ENCODE results near the gene TMEM183A. TPM values are rescaled to one million over a fixed set of nuclear protein-coding genes. Genes with fewer than 3 reads are reported as not detected.

Gene TMEM183A
- total RNA-seq, 1 experiment from 2014 or later: 104 TPM

DNA sequence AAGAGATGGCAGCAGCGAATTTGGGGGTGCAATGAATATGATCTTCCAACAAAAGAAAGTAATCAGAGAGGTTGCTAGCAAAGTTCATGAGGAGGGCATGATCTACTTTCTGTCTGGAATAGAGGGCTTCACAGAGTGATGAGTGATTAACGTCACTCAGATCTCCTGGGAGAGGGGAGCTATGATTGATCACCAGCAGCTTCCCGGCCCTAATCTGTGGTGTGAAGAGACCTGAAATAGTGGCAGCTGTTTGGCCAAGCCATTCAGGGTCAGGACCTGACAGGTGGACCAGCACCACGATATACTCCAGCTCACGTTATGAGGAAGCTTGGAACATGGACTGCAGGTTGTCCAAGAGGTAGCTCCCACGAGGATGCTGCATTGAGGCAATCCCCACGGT, 19.9 kb upstream of the TMEM183A start:
- Mint-ChIP-seq H3K4me1 (ENCODE audit: insufficient read depth, unreplicated experiment) (no peaks in the 10 kb centered on the region), H3K4me3 (ENCODE audit: unreplicated experiment) (no peak overlapping the region), H3K27me3 (ENCODE audit: insufficient read depth, unreplicated experiment) (peaks cover 29% of the 10 kb centered on the region), H3K36me3 (ENCODE audit: insufficient read depth, unreplicated experiment) (no peaks in the 10 kb centered on the region), H3K27ac (ENCODE audit: low read depth, unreplicated experiment) (no peak overlapping the region), H3K9me3 (ENCODE audit: unreplicated experiment) (peaks cover 8% of the 10 kb centered on the region)
- TF ChIP-seq, protein P1, sequence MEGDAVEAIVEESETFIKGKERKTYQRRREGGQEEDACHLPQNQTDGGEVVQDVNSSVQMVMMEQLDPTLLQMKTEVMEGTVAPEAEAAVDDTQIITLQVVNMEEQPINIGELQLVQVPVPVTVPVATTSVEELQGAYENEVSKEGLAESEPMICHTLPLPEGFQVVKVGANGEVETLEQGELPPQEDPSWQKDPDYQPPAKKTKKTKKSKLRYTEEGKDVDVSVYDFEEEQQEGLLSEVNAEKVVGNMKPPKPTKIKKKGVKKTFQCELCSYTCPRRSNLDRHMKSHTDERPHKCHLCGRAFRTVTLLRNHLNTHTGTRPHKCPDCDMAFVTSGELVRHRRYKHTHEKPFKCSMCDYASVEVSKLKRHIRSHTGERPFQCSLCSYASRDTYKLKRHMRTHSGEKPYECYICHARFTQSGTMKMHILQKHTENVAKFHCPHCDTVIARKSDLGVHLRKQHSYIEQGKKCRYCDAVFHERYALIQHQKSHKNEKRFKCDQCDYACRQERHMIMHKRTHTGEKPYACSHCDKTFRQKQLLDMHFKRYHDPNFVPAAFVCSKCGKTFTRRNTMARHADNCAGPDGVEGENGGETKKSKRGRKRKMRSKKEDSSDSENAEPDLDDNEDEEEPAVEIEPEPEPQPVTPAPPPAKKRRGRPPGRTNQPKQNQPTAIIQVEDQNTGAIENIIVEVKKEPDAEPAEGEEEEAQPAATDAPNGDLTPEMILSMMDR (IDR thresholded peaks at IDR 0.05; ENCODE audit: unreplicated experiment): no peak
- no peak for DNase-seq (ENCODE audit: unreplicated experiment)
- ChIA-PET CTCF (interaction anchor here (0.6 to 6.6 kb wide), 5 partner anchors 10 to 216 kb away, joined by 3 to 52 read pairs (median 4); no protein-coding TSS in a partner anchor), POLR2A (interaction anchor here (1.0 to 1.6 kb wide), 3 partner anchors 10 to 21 kb away, joined by 4 to 6 read pairs (median 4); no protein-coding TSS in a partner anchor)
- no TSS peak for BruUV-seq (replicated peaks)
- intact Hi-C loops (cut with micrococcal nuclease): no loop called here

DNA sequence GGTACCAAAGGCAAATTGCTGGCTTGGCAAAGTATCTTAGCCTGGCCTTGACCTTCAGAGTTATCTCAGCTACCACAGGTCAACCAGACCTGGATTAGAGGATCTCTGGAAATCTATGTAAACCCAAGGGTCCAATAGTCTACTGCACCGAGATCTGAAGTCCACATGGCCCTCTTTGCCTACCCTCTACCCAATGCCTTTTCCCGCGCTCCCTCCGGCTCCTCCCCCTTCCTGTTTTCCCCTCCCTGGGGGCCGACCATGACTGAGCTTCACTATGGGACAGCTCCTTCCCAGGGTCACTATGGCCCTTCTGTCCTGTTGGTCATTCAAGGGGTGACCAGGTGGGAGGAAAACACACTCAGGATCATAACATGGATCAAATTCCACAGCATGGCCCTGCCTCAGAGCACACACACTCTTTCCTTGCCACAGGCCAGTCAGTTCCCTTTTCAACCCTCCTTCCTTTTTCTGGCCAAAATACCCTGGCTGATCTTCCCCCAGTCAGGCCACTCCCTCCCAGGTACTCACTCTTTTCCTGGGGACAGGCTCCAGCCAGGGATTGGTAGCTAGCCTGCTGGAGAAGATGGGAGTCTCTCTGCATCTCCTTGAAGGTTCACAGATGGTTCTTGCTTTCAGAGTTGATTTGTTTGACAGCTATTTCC, 19.1 kb upstream of the TMEM183A start:
- peaks cover 37% of the 10 kb centered on the region for H3K27me3 Mint-ChIP-seq (ENCODE audit: insufficient read depth, unreplicated experiment)
- intact Hi-C loops (cut with micrococcal nuclease): no loop called here
- no peaks in the 10 kb centered on the region for H3K4me1 Mint-ChIP-seq (ENCODE audit: insufficient read depth, unreplicated experiment)
- H3K36me3 Mint-ChIP-seq (ENCODE audit: insufficient read depth, unreplicated experiment): no peaks in the 10 kb centered on the region
- no peak overlapping the region for H3K27ac Mint-ChIP-seq (ENCODE audit: low read depth, unreplicated experiment)
- peaks cover 9% of the 10 kb centered on the region for H3K9me3 Mint-ChIP-seq (ENCODE audit: unreplicated experiment)
- no peak for DNase-seq (ENCODE audit: unreplicated experiment)
- no TSS peak for BruUV-seq (replicated peaks)
- no peak overlapping the region for H3K4me3 Mint-ChIP-seq (ENCODE audit: unreplicated experiment)
- TF ChIP-seq, protein P1 (IDR thresholded peaks at IDR 0.05; ENCODE audit: unreplicated experiment): no peak
- CTCF ChIA-PET: interaction anchor here (0.6 to 6.6 kb wide), 6 partner anchors 11 to 269 kb away, joined by 3 to 52 read pairs (median 4); no protein-coding TSS in a partner anchor
- POLR2A ChIA-PET: interaction anchor here (1.0 to 2.0 kb wide), 6 partner anchors 9 to 21 kb away, joined by 3 to 7 read pairs (median 4); partner anchors contain the start of gene TMEM183A

DNA sequence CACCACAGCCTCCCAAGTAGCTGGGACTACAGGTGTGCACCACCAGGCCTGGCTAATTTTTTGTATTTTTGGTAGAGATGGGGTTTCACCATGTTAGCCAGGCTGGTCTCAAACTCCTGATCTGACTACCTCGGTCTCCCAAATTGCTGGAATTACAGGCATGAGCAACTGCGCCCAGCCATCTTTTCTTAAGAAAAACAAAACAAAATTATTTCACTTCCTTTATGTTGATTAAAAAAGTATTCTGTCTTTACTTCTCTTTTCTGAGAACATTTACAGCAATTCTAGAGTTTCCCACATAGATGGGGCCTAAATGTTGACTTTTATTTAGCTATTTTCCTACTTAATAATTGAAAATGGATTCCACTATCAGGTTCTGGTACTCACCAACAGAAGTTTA, 17.3 kb upstream of the TMEM183A start:
- intact Hi-C loops (cut with micrococcal nuclease): no loop called here
- Mint-ChIP-seq H3K27me3 (ENCODE audit: insufficient read depth, unreplicated experiment) (peaks cover 52% of the 10 kb centered on the region), H3K4me1 (ENCODE audit: insufficient read depth, unreplicated experiment) (peaks cover 5% of the 10 kb centered on the region), H3K27ac (ENCODE audit: low read depth, unreplicated experiment) (no peak overlapping the region), H3K9me3 (ENCODE audit: unreplicated experiment) (peaks cover 9% of the 10 kb centered on the region), H3K36me3 (ENCODE audit: insufficient read depth, unreplicated experiment) (no peaks in the 10 kb centered on the region), H3K4me3 (ENCODE audit: unreplicated experiment) (no peak overlapping the region)
- TF ChIP-seq, protein P1 (IDR thresholded peaks at IDR 0.05; ENCODE audit: unreplicated experiment): no peak
- no TSS peak for BruUV-seq (replicated peaks)
- POLR2A ChIA-PET: interaction anchor here (0.6 to 1.9 kb wide), 4 partner anchors 9 to 55 kb away, joined by 3 to 6 read pairs (median 4); no protein-coding TSS in a partner anchor
- DNase-seq (ENCODE audit: unreplicated experiment): no peak
- CTCF ChIA-PET: interaction anchor here (0.8 to 6.6 kb wide), 4 partner anchors 10 to 227 kb away, joined by 3 to 52 read pairs (median 4); no protein-coding TSS in a partner anchor

DNA sequence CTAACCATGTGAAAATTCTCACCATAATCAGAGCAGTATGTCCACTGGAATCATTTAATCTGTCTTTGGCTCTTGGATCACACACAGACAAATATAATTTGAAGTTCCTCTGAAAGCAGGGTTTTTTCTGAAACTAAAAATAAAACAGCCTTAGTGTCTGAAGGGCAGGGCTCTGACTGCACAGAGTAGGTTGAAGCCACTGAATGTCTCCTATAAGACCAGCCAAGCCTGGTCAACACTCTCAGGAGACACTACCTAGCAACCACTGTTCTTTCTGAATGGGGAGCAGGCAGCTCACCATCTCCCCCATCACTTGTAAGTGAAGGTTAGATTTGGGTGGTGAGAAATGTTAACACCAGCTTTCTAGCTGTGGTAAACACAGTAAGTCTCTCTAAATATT, 16.1 kb upstream of the TMEM183A start:
- no TSS peak for BruUV-seq (replicated peaks)
- H3K4me1 Mint-ChIP-seq (ENCODE audit: insufficient read depth, unreplicated experiment): peaks cover 9% of the 10 kb centered on the region
- ChIA-PET CTCF (interaction anchor here (0.6 to 6.6 kb wide), 8 partner anchors 8 to 272 kb away, joined by 3 to 52 read pairs (median 4); partner anchors contain the start of gene KLHL12), POLR2A (interaction anchor here (0.7 to 1.3 kb wide), 4 partner anchors 14 to 46 kb away, joined by 3 to 4 read pairs (median 3); no protein-coding TSS in a partner anchor)
- H3K27me3 Mint-ChIP-seq (ENCODE audit: insufficient read depth, unreplicated experiment): peaks cover 64% of the 10 kb centered on the region
- TF ChIP-seq, protein P1 (IDR thresholded peaks at IDR 0.05; ENCODE audit: unreplicated experiment): no peak
- peaks cover 9% of the 10 kb centered on the region for H3K9me3 Mint-ChIP-seq (ENCODE audit: unreplicated experiment)
- H3K4me3 Mint-ChIP-seq (ENCODE audit: unreplicated experiment): no peak overlapping the region
- intact Hi-C loops (cut with micrococcal nuclease): no loop called here
- no peak overlapping the region for H3K27ac Mint-ChIP-seq (ENCODE audit: low read depth, unreplicated experiment)
- H3K36me3 Mint-ChIP-seq (ENCODE audit: insufficient read depth, unreplicated experiment): no peaks in the 10 kb centered on the region
- no peak for DNase-seq (ENCODE audit: unreplicated experiment)

All from MCF 10A (cell line).